Measurements from ENCODE around the gene THRB.

Gene THRB

DNA sequence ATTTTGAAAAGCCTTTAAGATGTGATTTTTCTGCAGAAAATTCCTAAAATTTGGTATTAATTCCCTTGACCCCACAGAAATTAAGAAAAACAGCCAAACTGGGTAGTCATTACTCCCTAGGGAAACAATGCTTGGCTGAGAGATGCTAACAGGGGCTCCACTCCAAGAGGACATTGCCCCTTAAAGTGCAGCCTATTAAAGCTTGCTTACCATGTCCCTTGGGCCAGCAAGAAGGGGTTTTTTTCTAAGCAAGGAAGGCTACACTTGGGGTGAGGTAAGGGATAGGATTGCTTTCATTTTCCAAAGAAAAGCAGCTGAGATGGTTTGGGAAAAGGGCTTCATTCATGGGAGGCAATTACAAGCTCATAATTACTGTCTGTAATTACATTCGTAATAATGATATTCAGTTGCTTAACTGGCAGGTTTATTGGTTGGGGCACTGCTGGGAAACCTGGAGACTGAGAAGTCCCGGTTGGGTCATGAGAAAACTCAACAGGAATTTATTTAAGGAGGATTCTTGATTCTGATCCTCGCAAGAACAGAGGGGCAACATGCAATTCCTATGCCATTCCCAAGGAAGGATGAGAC, 302.1 kb downstream of the THRB start:
- no peak overlapping the region for H3K4me3 Mint-ChIP-seq
- H3K4me1 Mint-ChIP-seq (ENCODE audit: low read depth) = no peaks in the 10 kb centered on the region
- H3K9me3 Mint-ChIP-seq = no peaks in the 10 kb centered on the region
- no peak overlapping the region for H3K27ac Mint-ChIP-seq
- no peaks in the 10 kb centered on the region for H3K27me3 Mint-ChIP-seq
- intact Hi-C loops (cut with micrococcal nuclease) = no loop called here
- H3K36me3 Mint-ChIP-seq (ENCODE audit: low read depth) = no peaks in the 10 kb centered on the region

DNA sequence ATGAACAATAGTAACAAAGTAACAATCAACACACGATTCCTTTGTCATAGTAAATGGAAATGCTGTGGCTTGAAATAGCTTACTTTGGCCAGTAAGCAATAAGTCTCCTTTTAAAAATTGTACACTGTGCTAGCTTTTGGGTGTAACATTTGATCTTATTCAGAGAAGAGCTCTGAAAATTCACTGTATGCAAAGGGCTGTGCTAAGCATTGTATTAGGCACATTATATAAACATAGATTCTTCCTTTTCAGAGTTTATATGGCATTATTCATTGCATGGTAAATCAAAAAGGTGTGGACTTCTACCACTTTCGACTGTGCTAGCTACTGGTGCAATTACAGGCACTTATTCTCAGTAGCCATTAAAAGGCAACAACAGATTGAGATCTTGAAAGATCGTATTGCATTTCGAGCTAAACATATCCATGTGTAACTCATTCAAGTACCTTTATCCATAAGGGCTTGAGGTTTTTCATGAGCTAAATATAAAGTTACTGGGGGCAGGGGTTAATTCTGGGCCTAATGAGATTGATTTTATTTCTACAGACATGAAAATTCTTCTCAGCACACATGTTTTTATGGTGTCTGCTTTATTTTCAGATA, 302.7 kb downstream of the THRB start:
- no peaks in the 10 kb centered on the region for H3K4me1 Mint-ChIP-seq (ENCODE audit: low read depth)
- H3K27ac Mint-ChIP-seq = no peak overlapping the region
- H3K36me3 Mint-ChIP-seq (ENCODE audit: low read depth) = no peaks in the 10 kb centered on the region
- intact Hi-C loops (cut with micrococcal nuclease) = no loop called here
- no peak overlapping the region for H3K4me3 Mint-ChIP-seq
- H3K9me3 Mint-ChIP-seq = no peaks in the 10 kb centered on the region
- no peaks in the 10 kb centered on the region for H3K27me3 Mint-ChIP-seq

DNA sequence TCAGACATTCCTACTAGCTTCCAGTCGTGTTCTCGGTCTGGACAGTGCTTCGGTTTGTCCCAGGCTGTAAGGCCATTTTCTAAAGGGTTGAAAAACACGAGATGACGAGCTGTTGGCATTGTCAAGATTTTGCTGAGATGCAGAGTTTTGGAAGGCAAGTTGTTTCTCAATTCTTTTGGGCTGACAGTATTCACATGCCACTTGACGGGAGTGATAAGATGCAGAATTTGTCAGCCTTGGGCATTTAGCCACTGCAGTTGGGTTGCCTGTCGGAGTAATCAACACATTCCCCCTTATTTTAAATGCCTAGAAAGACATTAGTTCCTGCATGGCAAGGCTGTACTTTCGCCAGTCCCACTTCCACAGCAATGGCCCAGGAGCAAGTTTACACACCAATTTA, 304.4 kb downstream of the THRB start:
- H3K36me3 Mint-ChIP-seq (ENCODE audit: low read depth) = no peaks in the 10 kb centered on the region
- H3K27ac Mint-ChIP-seq = no peak overlapping the region
- intact Hi-C loops (cut with micrococcal nuclease) = no loop called here
- no peak overlapping the region for H3K4me3 Mint-ChIP-seq
- H3K4me1 Mint-ChIP-seq (ENCODE audit: low read depth) = no peaks in the 10 kb centered on the region
- H3K9me3 Mint-ChIP-seq = no peaks in the 10 kb centered on the region
- H3K27me3 Mint-ChIP-seq = no peaks in the 10 kb centered on the region

DNA sequence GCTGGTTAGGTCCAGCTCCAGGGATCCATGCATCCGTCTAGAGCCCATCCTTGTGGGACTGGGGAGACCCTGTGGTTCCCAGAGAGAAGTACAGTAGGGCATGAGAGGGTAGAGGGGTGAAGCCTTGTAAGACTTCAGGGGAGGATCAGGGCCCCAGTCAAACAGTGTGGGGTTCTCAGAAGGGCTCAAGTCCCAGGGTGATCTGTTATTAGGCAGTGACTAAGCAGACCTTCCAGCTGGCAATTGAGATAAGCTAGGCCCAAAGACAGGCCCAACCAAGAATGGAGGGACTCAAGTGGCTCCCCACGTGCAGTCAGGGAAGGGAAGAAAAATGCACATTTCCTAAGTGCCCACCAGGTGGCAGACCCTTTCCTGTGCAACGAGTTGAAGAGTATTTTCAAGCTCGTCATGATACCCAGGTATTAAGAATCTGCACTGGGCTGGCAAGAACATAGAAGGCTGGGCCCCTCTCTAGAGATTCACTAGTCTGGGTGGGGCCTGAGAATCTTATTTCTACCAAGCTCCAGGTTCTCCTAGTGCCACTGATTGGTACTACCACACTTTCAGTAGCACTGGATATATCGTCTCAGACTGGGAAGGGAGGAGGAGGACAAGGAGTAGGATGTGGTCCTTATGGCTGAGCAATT, 308.8 kb downstream of the THRB start:
- Mint-ChIP-seq H3K4me3 (no peak overlapping the region), H3K4me1 (ENCODE audit: low read depth) (no peaks in the 10 kb centered on the region), H3K27me3 (no peaks in the 10 kb centered on the region), H3K9me3 (no peaks in the 10 kb centered on the region), H3K27ac (no peak overlapping the region), H3K36me3 (ENCODE audit: low read depth) (no peaks in the 10 kb centered on the region)
- intact Hi-C loops (cut with micrococcal nuclease) = loop anchor here (5.0 kb wide), 1 partner anchor 496 kb away; no protein-coding TSS in a partner anchor

DNA sequence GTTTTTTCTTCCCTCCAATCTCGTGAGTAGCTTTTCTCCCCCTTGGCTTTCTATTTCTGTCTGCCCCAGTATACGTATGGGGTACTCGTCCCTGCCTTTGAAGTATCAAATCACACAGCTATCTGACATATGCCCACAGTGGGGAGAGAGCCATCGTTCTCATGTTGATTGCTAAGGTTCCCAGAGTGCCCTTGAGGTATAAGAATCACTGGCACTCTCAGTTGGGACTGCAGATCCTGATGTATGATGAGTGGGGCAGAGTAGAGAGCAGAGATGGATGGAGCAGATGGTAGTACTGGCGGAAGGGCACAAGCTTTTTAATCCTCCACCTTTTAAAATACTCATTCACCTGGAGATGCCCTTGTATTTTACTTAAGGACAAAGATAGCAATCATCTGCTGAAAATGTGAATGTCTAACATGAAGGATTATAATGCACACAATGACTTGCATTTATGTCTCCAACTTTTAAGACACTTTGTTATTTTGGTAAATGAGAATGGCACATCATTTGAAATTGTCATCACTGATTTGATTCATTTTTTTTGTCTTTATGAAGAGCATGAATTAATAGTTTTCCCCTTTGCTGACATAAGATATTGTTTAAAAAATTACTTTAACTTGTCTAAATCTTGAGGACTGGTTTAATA, 310.0 kb downstream of the THRB start:
- intact Hi-C loops (cut with micrococcal nuclease) = loop anchor here (5.0 kb wide), 1 partner anchor 498 kb away; no protein-coding TSS in a partner anchor

DNA sequence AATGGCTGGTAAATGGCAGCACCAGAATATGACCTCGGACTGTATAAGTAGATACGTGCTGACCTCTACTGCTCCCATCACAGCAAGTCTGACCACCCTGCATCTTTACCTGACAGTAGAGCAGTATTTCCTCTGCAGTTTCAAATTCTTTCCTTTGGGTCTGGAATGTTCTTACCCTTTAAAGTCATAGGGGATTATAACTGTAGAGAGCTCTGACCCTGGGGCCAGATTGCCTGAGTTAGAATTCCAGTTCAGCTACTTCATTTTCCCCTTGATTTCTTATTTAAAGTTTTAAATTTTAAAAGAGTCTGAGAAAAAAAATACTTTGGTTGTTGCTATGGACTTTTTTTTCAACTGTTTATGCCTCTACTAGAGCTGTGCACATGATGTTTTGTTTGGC, 311.9 kb downstream of the THRB start:
- H3K27me3 Mint-ChIP-seq = no peaks in the 10 kb centered on the region
- no peak overlapping the region for H3K27ac Mint-ChIP-seq
- H3K9me3 Mint-ChIP-seq = no peaks in the 10 kb centered on the region
- H3K36me3 Mint-ChIP-seq (ENCODE audit: low read depth) = no peaks in the 10 kb centered on the region
- no peaks in the 10 kb centered on the region for H3K4me1 Mint-ChIP-seq (ENCODE audit: low read depth)
- H3K4me3 Mint-ChIP-seq = no peak overlapping the region
- intact Hi-C loops (cut with micrococcal nuclease) = no loop called here

More for the DNA sequence above, 310.0 kb downstream of the THRB start:
- H3K27ac Mint-ChIP-seq = no peak overlapping the region
- H3K9me3 Mint-ChIP-seq = no peaks in the 10 kb centered on the region
- H3K27me3 Mint-ChIP-seq = no peaks in the 10 kb centered on the region
- no peaks in the 10 kb centered on the region for H3K4me1 Mint-ChIP-seq (ENCODE audit: low read depth)
- no peaks in the 10 kb centered on the region for H3K36me3 Mint-ChIP-seq (ENCODE audit: low read depth)
- no peak overlapping the region for H3K4me3 Mint-ChIP-seq

DNA sequence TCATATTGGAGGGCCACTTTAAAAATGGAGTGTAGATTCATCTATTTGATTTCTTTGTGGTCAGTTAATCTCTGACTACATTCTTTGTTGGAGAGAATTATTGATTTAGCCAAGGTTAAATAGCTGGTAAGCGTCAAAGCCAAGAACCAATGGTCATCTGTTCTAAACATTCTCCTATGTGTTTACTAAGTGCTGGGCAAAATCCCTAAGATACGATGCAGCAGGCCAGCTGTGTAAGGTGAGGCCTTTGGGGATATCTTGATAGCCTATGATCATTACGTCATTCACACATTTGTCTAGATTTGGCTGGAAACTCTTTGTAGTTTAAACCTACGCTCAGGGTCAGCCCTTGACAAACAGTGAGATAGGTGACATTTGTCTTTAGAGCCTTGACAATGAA, 313.4 kb downstream of the THRB start:
- H3K36me3 Mint-ChIP-seq (ENCODE audit: low read depth) = no peaks in the 10 kb centered on the region
- H3K4me1 Mint-ChIP-seq (ENCODE audit: low read depth) = no peaks in the 10 kb centered on the region
- intact Hi-C loops (cut with micrococcal nuclease) = no loop called here
- no peaks in the 10 kb centered on the region for H3K9me3 Mint-ChIP-seq
- no peak overlapping the region for H3K4me3 Mint-ChIP-seq
- H3K27me3 Mint-ChIP-seq = no peaks in the 10 kb centered on the region
- H3K27ac Mint-ChIP-seq = no peak overlapping the region

DNA sequence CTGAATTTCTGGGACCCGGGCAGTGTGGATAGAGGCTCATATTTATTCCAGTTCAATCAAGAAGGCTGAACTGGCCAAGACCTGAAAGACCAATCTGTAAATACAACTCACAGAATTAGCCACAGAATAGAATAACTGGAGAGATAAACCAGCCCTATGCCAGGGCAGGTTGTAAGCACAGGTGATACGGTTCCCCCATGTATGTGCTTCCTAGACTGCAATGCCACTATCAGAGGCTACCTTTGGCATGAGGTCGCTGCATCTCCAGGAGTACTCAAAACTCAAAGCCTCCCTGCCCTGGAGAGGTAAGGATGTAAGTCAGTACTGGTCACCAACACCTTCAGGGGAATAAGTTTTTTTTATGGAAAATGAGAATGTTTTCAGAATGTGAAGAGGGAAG, 314.0 kb downstream of the THRB start:
- H3K9me3 Mint-ChIP-seq = no peaks in the 10 kb centered on the region
- H3K27me3 Mint-ChIP-seq = no peaks in the 10 kb centered on the region
- no peak overlapping the region for H3K4me3 Mint-ChIP-seq
- H3K4me1 Mint-ChIP-seq (ENCODE audit: low read depth) = no peaks in the 10 kb centered on the region
- no peak overlapping the region for H3K27ac Mint-ChIP-seq
- intact Hi-C loops (cut with micrococcal nuclease) = no loop called here
- no peaks in the 10 kb centered on the region for H3K36me3 Mint-ChIP-seq (ENCODE audit: low read depth)

DNA sequence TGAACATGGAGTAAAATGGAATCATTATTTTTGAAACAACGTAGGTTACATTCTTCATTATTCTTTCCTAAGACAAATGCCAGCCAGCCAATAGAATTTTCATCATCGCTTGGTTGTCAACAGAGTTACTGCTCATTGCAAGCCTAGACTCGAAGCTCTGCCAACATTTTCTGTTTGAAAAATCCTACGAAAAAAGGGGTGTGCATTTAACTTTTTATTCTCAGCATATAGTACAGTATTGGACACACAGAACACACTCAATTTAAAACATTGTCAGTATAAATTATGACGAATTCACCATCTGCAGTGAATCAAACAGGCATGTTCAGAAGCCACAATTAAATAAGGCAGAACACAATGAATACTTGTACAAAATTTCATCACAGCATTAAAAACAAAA, 317.4 kb downstream of the THRB start:
- Mint-ChIP-seq H3K4me1 (ENCODE audit: low read depth) (no peaks in the 10 kb centered on the region), H3K9me3 (no peaks in the 10 kb centered on the region), H3K36me3 (ENCODE audit: low read depth) (no peaks in the 10 kb centered on the region), H3K27me3 (no peaks in the 10 kb centered on the region), H3K27ac (no peak overlapping the region), H3K4me3 (no peak overlapping the region)
- intact Hi-C loops (cut with micrococcal nuclease) = no loop called here

DNA sequence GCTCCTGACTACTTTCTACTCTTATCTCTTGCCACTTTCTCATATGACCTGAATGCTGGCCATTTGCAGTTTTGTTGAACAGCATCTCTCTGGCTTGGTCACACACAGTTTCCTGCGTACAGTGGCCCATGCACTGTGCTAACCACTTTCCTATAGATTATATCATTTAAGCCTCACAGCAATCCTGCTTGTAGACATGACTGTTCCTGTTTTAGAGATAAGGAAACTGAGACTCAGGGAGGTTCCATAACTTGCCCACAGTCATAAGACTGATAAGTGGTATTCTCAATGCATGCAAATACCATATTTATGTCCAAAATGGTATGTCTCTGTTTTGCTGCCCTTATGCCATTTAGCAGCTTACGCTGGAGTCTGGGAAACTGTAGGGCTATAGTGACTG, 320.0 kb downstream of the THRB start:
- no peak overlapping the region for H3K4me3 Mint-ChIP-seq
- H3K36me3 Mint-ChIP-seq (ENCODE audit: low read depth) = no peaks in the 10 kb centered on the region
- no peaks in the 10 kb centered on the region for H3K4me1 Mint-ChIP-seq (ENCODE audit: low read depth)
- no peak overlapping the region for H3K27ac Mint-ChIP-seq
- intact Hi-C loops (cut with micrococcal nuclease) = no loop called here
- H3K9me3 Mint-ChIP-seq = no peaks in the 10 kb centered on the region
- no peaks in the 10 kb centered on the region for H3K27me3 Mint-ChIP-seq

DNA sequence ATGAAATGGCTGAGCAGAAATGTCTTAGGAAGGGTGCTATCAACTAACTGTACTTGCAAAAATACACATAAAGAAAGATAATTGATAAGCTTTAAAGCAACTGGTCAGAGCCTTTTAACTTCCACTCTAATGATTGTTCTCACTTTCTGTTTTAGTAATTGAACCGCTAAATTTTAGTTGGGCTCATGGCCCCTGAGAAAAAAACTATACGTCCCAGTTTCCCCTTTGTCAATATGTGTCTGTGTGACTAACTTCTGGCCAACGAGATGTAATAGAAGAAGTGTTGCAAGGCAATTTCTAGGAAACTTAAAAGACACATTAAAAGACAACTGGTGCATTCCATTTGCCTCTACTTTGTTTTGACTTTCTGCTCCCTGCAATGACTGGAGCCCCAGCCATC, 325.7 kb downstream of the THRB start:
- intact Hi-C loops (cut with micrococcal nuclease) = no loop called here
- no peaks in the 10 kb centered on the region for H3K36me3 Mint-ChIP-seq (ENCODE audit: low read depth)
- H3K4me3 Mint-ChIP-seq = no peak overlapping the region
- no peaks in the 10 kb centered on the region for H3K4me1 Mint-ChIP-seq (ENCODE audit: low read depth)
- no peak overlapping the region for H3K27ac Mint-ChIP-seq
- no peaks in the 10 kb centered on the region for H3K9me3 Mint-ChIP-seq
- H3K27me3 Mint-ChIP-seq = no peaks in the 10 kb centered on the region

DNA sequence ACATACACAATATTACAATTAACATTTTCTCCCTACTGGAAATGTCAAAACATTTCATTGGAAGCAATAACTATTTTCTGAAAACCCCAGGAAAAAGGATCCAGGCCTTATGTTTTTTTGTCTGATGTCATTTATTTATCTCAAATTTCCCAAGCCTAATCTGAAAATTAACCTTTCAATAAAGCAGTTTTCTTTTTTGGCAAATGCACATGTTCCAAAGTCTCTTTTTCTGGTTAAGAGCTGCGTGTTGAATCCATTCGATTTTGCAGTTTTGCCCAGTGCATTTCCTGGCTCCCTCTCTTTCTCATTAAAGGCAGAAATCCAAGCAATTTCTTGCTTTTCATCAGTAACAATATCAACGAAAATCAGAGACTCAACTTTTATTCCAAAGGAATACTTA, 327.2 kb downstream of the THRB start:
- intact Hi-C loops (cut with micrococcal nuclease) = no loop called here
- no peak overlapping the region for H3K27ac Mint-ChIP-seq
- no peaks in the 10 kb centered on the region for H3K4me1 Mint-ChIP-seq (ENCODE audit: low read depth)
- no peak overlapping the region for H3K4me3 Mint-ChIP-seq
- no peaks in the 10 kb centered on the region for H3K9me3 Mint-ChIP-seq
- no peaks in the 10 kb centered on the region for H3K36me3 Mint-ChIP-seq (ENCODE audit: low read depth)
- H3K27me3 Mint-ChIP-seq = no peaks in the 10 kb centered on the region

DNA sequence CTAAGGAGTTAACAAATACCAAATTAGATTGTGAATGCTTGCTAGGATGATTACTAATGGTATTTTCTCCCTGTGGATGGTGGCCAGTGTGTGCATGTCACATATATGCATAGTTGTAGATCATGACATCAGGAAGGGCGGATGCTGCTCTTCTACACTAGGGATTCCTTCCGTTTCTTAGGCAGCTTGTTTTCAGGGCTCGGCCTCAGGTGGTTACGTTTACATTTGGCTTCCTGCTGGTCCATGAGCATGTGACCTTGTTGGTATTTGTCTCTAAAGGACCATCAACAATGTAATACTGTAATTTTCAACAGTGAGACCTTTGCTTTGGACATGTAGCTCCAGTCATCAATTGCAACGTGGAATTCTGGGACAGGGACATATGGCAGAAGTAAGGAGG, 328.1 kb downstream of the THRB start:
- Mint-ChIP-seq H3K27me3 (no peaks in the 10 kb centered on the region), H3K9me3 (no peaks in the 10 kb centered on the region), H3K4me3 (no peak overlapping the region), H3K36me3 (ENCODE audit: low read depth) (no peaks in the 10 kb centered on the region), H3K27ac (no peak overlapping the region), H3K4me1 (ENCODE audit: low read depth) (no peaks in the 10 kb centered on the region)
- intact Hi-C loops (cut with micrococcal nuclease) = no loop called here

DNA sequence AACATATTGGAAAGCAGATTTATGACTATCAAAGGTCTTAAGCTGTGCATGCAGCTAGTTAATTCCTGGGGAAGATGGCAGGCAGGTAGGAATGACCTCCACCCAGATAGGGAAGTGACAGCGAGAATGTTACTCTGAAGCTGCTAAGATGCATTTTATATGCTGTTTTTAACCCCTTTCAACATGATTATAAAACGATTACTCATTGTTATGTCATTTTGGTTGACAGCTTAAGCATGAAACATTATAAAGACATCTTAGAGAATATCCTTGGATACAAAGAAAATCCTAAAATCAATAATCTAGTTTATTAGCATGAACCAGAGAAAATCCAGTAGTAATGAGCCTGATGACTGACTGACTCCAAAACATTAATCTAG, 329.1 kb downstream of the THRB start:
- Mint-ChIP-seq H3K36me3 (ENCODE audit: low read depth) (no peaks in the 10 kb centered on the region), H3K9me3 (no peaks in the 10 kb centered on the region), H3K27ac (no peak overlapping the region), H3K27me3 (no peaks in the 10 kb centered on the region), H3K4me3 (no peak overlapping the region), H3K4me1 (ENCODE audit: low read depth) (no peaks in the 10 kb centered on the region)
- intact Hi-C loops (cut with micrococcal nuclease) = no loop called here

Measured in dendritic cell treated with granulocyte-macrophage colony-stimulating factor and Interleukin-4, amounts not matched to agents 40 ng/mL and 50 ng/mL, for 4 days (primary cell).